ENCODE results near the gene NIM1K. TPM values are rescaled to one million over a fixed set of nuclear protein-coding genes. Genes with fewer than 3 reads are reported as not detected.

NIM1K gene
- total and polyA plus RNA-seq, 2 donors (not counting 1 experiment from before 2014, with no cell fraction given), result 0.13 to 0.32 TPM

DNA sequence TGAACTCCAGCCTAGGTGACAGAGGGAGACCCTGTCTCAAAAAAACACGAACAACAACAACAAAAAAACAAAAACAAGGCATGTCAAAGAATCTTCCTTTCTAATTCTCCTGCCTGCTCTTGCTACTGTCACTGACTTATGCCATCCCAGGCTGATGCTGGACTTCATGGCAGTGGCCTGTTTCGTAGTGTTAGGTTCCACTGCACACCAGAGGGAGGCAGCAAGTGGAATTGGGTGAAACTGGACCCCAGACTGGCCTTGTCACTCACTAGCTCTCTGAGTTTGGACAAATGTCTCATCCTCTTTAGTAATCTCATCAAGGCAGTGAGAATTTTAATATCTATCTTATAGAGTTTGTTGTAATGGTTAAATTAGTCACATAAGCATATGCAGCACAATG, 12.9 kb downstream of the NIM1K start:
- TF ChIP-seq EZH2 (IDR thresholded peaks at IDR 0.05; ENCODE audit: borderline replicate concordance, insufficient read depth, low read depth, low read length, poor library complexity, severe bottlenecking), result no peak
- TF ChIP-seq CTCF (IDR thresholded peaks at IDR 0.05), result no peak
- Mint-ChIP-seq H3K4me1 (no peaks in the 10 kb centered on the region), H3K27ac (no peak overlapping the region), H3K27me3 (peaks cover 21% of the 10 kb centered on the region), H3K4me3 (no peak overlapping the region), H3K9me3 (ENCODE audit: insufficient read depth) (no peaks in the 10 kb centered on the region)
- POLR2A ChIA-PET, result no interaction called here
- WGBS (ENCODE audit: insufficient coverage), result 74% methylated on average over 2 of the region's 2 CpGs
- ATAC-seq (ENCODE audit: low read depth) (no peak), DNase-seq (no peak)
- H3K27me3 ChIP-seq (replicated peaks in 1 of 4; ENCODE audit: control extremely low read depth in 1 of 4, control insufficient read depth in 3 of 4, insufficient read depth in 4 of 4, low read length in 3 of 4), result no peaks in the 10 kb centered on the region
- H3K36me3 ChIP-seq (replicated peaks in 1 of 2; ENCODE audit: control extremely low read depth in 1 of 2, control insufficient read depth in 1 of 2, extremely low read depth in 1 of 2, insufficient read depth in 2 of 2, low read length in 1 of 2), result no peaks in the 10 kb centered on the region
- H4K20me1 ChIP-seq (ENCODE audit: control insufficient read depth, insufficient read depth, low read length, poor library complexity, severe bottlenecking), result no peaks in the 10 kb centered on the region
- no peaks in the 10 kb centered on the region for H3K4me1 ChIP-seq (ENCODE audit: control insufficient read depth in 2 of 2, insufficient read depth in 2 of 2, low read length in 2 of 2)
- H3K4me2 ChIP-seq (replicated peaks; ENCODE audit: low read depth, low read length, poor library complexity, severe bottlenecking), result no peak overlapping the region
- H3K9ac ChIP-seq (ENCODE audit: low read length), result no peak overlapping the region
- no peak overlapping the region for H2AFZ ChIP-seq (ENCODE audit: insufficient read depth, low read depth, low read length, poor library complexity, severe bottlenecking)
- CTCF ChIA-PET, result no interaction called here
- no peak overlapping the region for H3K27ac ChIP-seq (ENCODE audit: low read length in 2 of 2)
- no peaks in the 10 kb centered on the region for H3K79me2 ChIP-seq (ENCODE audit: control insufficient read depth, insufficient read depth, low read length)
- intact Hi-C loops (cut with micrococcal nuclease), result no loop called here
- no peak overlapping the region for H3K4me3 ChIP-seq (ENCODE audit: control extremely low read depth in 1 of 5, extremely low read depth in 1 of 5, insufficient read depth in 1 of 5, low read depth in 2 of 5, low read length in 4 of 5)
- H3K9me3 ChIP-seq (ENCODE audit: control extremely low read depth in 1 of 3, control insufficient read depth in 2 of 3, insufficient read depth in 1 of 3, low read length in 2 of 3), result no peaks in the 10 kb centered on the region

DNA sequence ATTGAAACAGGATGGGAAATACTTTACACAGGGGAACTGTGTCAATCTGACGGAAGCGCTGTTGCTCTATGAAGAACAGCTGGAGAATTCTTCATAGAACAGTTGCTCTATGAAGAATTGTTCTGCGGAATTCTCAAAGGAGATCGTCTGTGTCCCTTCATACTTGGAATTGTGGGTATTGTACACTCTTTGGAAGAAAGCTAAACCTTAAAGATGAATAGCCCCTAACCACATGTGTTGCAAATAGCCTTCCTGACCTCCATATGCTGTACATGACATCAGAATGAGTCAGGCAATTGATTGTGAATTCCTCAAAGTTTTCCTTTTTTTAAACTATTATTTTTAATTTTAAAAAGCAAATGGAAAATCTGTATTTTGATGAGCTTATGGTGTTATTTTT, 15.6 kb downstream of the NIM1K start:
- Mint-ChIP-seq H3K4me3 (no peak overlapping the region), H3K27me3 (peaks cover 29% of the 10 kb centered on the region), H3K9me3 (ENCODE audit: insufficient read depth) (no peaks in the 10 kb centered on the region), H3K4me1 (no peaks in the 10 kb centered on the region), H3K27ac (no peak overlapping the region)
- H3K36me3 ChIP-seq (replicated peaks in 1 of 2; ENCODE audit: control extremely low read depth in 1 of 2, control insufficient read depth in 1 of 2, extremely low read depth in 1 of 2, insufficient read depth in 2 of 2, low read length in 1 of 2), result no peaks in the 10 kb centered on the region
- H2AFZ ChIP-seq (ENCODE audit: insufficient read depth, low read depth, low read length, poor library complexity, severe bottlenecking), result no peak overlapping the region
- no peak overlapping the region for H3K27ac ChIP-seq (ENCODE audit: low read length in 2 of 2)
- H3K27me3 ChIP-seq (replicated peaks in 1 of 4; ENCODE audit: control extremely low read depth in 1 of 4, control insufficient read depth in 3 of 4, insufficient read depth in 4 of 4, low read length in 3 of 4), result no peaks in the 10 kb centered on the region
- no peak overlapping the region for H3K9ac ChIP-seq (ENCODE audit: low read length)
- POLR2A ChIA-PET, result no interaction called here
- H3K9me3 ChIP-seq (ENCODE audit: control extremely low read depth in 1 of 3, control insufficient read depth in 2 of 3, insufficient read depth in 1 of 3, low read length in 2 of 3), result no peaks in the 10 kb centered on the region
- no peaks in the 10 kb centered on the region for H4K20me1 ChIP-seq (ENCODE audit: control insufficient read depth, insufficient read depth, low read length, poor library complexity, severe bottlenecking)
- DNase-seq (no peak), ATAC-seq (ENCODE audit: low read depth) (no peak)
- no peak overlapping the region for H3K4me3 ChIP-seq (ENCODE audit: control extremely low read depth in 1 of 5, extremely low read depth in 1 of 5, insufficient read depth in 1 of 5, low read depth in 2 of 5, low read length in 4 of 5)
- H3K4me2 ChIP-seq (replicated peaks; ENCODE audit: low read depth, low read length, poor library complexity, severe bottlenecking), result no peak overlapping the region
- no CpG with 5 or more reads among the region's 4 CpGs for WGBS (ENCODE audit: insufficient coverage)
- TF ChIP-seq EZH2 (IDR thresholded peaks at IDR 0.05; ENCODE audit: borderline replicate concordance, insufficient read depth, low read depth, low read length, poor library complexity, severe bottlenecking) (no peak), CTCF (IDR thresholded peaks at IDR 0.05) (no peak)
- H3K4me1 ChIP-seq (ENCODE audit: control insufficient read depth in 2 of 2, insufficient read depth in 2 of 2, low read length in 2 of 2), result no peaks in the 10 kb centered on the region
- CTCF ChIA-PET, result no interaction called here
- intact Hi-C loops (cut with micrococcal nuclease), result no loop called here
- no peaks in the 10 kb centered on the region for H3K79me2 ChIP-seq (ENCODE audit: control insufficient read depth, insufficient read depth, low read length)
